CD4-positive, alpha-beta memory T cell (primary cell): ENCODE data around the gene RNF20. TPM values are rescaled to one million over a fixed set of nuclear protein-coding genes. Genes with fewer than 3 reads are reported as not detected.

Source experiments
- CTCF ChIA-PET: fragments of 350-600 bp; sonication (Branson Sonifier 250); formaldehyde crosslinking; loops from one replicate; lab custom pipeline; 2021; ENCODE audit warnings: inconsistent platforms; ENCODE audit not compliant: partially characterized antibody; lab: Charles Lee
- POLR2A ChIA-PET: fragments of 350-600 bp; sonication (Branson Sonifier 250); formaldehyde crosslinking; loops from one replicate; lab custom pipeline; 2021; ENCODE audit not compliant: partially characterized antibody; lab: Charles Lee
- DNase-seq, 5 donors: peaks; one replicate each; pipeline versions ENCODE4 v3.0.0 to v3.0.0-alpha.2; 2020 to 2022; ENCODE audit warnings: mixed read lengths in 1 of 5
- H3K27ac ChIP-seq: one replicate; pipeline ENCODE4 v1.7.0; 2013; ENCODE audit warnings: low read depth, low read length
- H3K27me3 ChIP-seq: 2 replicates; pipeline ENCODE4 v1.7.0; 2013; ENCODE audit warnings: mild to moderate bottlenecking, low read length, moderate library complexity; ENCODE audit not compliant: insufficient read depth
- H3K36me3 ChIP-seq: 2 replicates; pipeline ENCODE4 v1.7.0; 2013; ENCODE audit warnings: mild to moderate bottlenecking, low read length, moderate library complexity; ENCODE audit not compliant: insufficient read depth
- H3K4me1 ChIP-seq: 2 replicates; pipeline ENCODE4 v1.7.0; 2013; ENCODE audit warnings: mild to moderate bottlenecking, low read length, moderate library complexity; ENCODE audit not compliant: insufficient read depth
- H3K4me3 ChIP-seq, 2 donors: one replicate each; pipeline ENCODE4 v1.7.0; 2013; ENCODE audit warnings: low read length in 2 of 2, mild to moderate bottlenecking in 1 of 2
- H3K9me3 ChIP-seq, 2 donors: one replicate each; pipeline ENCODE4 v1.7.0; 2013; ENCODE audit warnings: low read length in 2 of 2, control low read depth in 1 of 2; ENCODE audit not compliant: control insufficient read depth in 1 of 2
- H3K27ac Mint-ChIP-seq, 7 donors: one replicate each; pipeline ENCODE4 v1.8.0; 2020 to 2021; ENCODE audit warnings: mixed read lengths in 7 of 7, mild to moderate bottlenecking in 6 of 7, inconsistent platforms in 3 of 7, moderate library complexity in 3 of 7
- H3K27me3 Mint-ChIP-seq, 2 donors: one replicate each; pipeline ENCODE4 v1.8.0; 2020 to 2021; ENCODE audit warnings: mixed read lengths in 2 of 2
- H3K36me3 Mint-ChIP-seq, 2 donors: one replicate each; pipeline ENCODE4 v1.8.0; 2020 to 2021; ENCODE audit warnings: mixed read lengths in 2 of 2, inconsistent platforms in 1 of 2, mild to moderate bottlenecking in 1 of 2
- H3K4me1 Mint-ChIP-seq, 4 donors: one replicate each; pipeline ENCODE4 v1.8.0; 2020 to 2021; ENCODE audit warnings: mixed read lengths in 4 of 4, mild to moderate bottlenecking in 1 of 4
- H3K4me3 Mint-ChIP-seq, 8 donors: one replicate each; pipeline ENCODE4 v1.8.0; 2020 to 2021; ENCODE audit warnings: mixed read lengths in 8 of 8, mild to moderate bottlenecking in 7 of 8, moderate library complexity in 6 of 8, inconsistent platforms in 3 of 8
- H3K9me3 Mint-ChIP-seq, 8 donors: one replicate each; pipeline ENCODE4 v1.8.0; 2020 to 2021; ENCODE audit warnings: mixed read lengths in 8 of 8, mild to moderate bottlenecking in 5 of 8, inconsistent platforms in 3 of 8, moderate library complexity in 1 of 8
- intact Hi-C: fragments of 100-400 bp; cut with micrococcal nuclease; formaldehyde crosslinking; loops from one replicate; pipeline ENCODE4 v1.15.1; 2023
- polyA plus RNA-seq, 2 donors: library from polyadenylated mRNA; unstranded; fragments of 300-500 nt; fragmentation: Illumina TruSeq; gene quantifications; one replicate each; pipeline ENCODE4 v1.2.3, GENCODE V29; 2021
- total RNA-seq, 2 experiments: library from RNA; stranded (reverse); gene quantifications; one replicate each; pipeline ENCODE4 v1.2.3, GENCODE V29; 2021

Gene RNF20
- total and polyA plus RNA-seq, 4 experiments from 2014 or later, result 23.6 to 67.4 (median 56.3) TPM

DNA sequence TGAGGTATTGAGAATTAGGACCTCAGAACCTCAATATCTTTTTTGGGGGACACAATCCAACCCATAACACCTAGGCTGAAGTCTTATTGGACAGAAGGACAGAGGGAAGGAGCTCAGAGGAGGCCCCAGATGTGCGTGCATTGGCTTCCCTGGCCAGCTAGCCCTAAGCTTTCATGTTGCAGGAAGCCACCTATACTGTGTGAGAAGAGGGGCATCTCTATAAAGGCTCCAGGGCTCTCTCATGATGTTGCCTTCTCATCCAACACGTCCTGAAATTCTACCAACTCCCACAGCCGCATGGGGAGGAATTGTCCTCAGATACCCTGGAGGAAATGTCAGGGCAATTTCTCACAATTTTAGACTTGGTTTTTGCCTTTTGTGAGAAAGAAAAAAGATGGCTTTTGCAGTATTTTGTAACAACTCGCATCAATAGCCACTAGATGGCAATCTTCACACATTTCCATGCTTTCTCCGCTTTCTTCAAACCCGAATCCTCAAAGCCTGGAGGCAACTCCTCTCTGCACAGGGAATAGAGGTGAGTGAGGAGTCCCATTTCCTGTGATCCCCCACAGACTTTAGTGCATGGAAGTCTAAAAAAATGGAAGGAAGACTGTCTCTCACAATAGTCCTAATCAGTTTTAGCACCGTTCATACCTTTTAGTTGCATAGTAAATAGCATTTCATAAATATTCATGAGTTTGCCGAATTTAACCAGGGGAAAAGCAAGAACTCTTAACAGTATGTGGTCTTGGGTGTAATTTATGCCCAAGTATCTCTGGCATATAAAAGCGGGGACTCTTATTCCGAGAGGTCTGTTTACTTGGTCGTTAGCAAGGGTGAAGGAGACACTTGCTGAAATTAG lies 68.5 kb downstream of the RNF20 start:
- Histone ChIP-seq H3K27ac (no peak overlapping the region), H3K36me3 (no peaks in the 10 kb centered on the region)
- CTCF ChIA-PET, result interaction anchor here (0.7 to 1.6 kb wide), 7 partner anchors 10 to 211 kb away, joined by 3 to 5 read pairs (median 3); no protein-coding TSS in a partner anchor

DNA sequence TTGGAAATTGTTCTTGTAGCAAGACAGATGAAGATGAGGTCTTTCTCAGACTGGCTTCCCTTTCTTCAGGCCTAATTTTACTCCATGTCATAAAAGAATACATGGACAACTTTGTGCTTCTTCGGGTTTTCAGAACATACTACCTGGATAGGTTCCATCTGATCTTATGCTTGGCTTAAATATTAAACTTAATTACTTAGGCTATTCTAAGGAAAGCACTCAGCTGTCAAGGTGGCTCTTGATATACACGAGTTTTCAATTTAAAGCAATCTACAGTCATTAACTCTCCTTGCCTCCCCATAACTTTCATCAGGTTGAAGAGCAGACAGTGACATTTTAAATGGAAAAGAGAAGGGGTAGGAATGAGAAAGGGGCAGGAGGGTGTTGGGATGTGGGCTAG lies 70.6 kb downstream of the RNF20 start:
- no peak for DNase-seq
- H3K27me3 ChIP-seq, result no peaks in the 10 kb centered on the region
- H3K9me3 ChIP-seq, result no peaks in the 10 kb centered on the region
- no peaks in the 10 kb centered on the region for H3K36me3 ChIP-seq
- no peak overlapping the region for H3K4me3 ChIP-seq
- POLR2A ChIA-PET, result no interaction called here
- H3K4me1 ChIP-seq, result no peaks in the 10 kb centered on the region
- Mint-ChIP-seq H3K27me3 (peaks cover 8 to 12% of the 10 kb centered on the region in 2 donors), H3K36me3 (no peaks in the 10 kb centered on the region), H3K27ac (no peak overlapping the region), H3K4me3 (no peak overlapping the region), H3K9me3 (no peaks in the 10 kb centered on the region), H3K4me1 (peaks cover 0 to 3% (median 3%) of the 10 kb centered on the region in 4 donors)
- H3K27ac ChIP-seq, result no peak overlapping the region
- intact Hi-C loops, result no loop called here
- CTCF ChIA-PET, result interaction anchor here (1.0 kb wide), 1 partner anchor 18 kb away, joined by 4 read pairs; no protein-coding TSS in a partner anchor

More for the DNA sequence above, 68.5 kb downstream of the RNF20 start:
- POLR2A ChIA-PET, result no interaction called here
- H3K4me3 ChIP-seq, result no peak overlapping the region
- DNase-seq, result peak in 4 of 5 donors; percentile 18 to 28 (median 20)
- H3K9me3 ChIP-seq, result no peaks in the 10 kb centered on the region
- intact Hi-C loops, result no loop called here
- Mint-ChIP-seq H3K36me3 (no peaks in the 10 kb centered on the region), H3K9me3 (no peaks in the 10 kb centered on the region), H3K4me1 (peaks cover 0 to 3% (median 3%) of the 10 kb centered on the region in 4 donors), H3K27me3 (peaks cover 6% of the 10 kb centered on the region in 2 donors), H3K4me3 (peak overlapping the region in 7 of 8 donors; percentile 29 to 72 (median 60)), H3K27ac (no peak overlapping the region)
- H3K27me3 ChIP-seq, result no peaks in the 10 kb centered on the region
- H3K4me1 ChIP-seq, result no peaks in the 10 kb centered on the region

DNA sequence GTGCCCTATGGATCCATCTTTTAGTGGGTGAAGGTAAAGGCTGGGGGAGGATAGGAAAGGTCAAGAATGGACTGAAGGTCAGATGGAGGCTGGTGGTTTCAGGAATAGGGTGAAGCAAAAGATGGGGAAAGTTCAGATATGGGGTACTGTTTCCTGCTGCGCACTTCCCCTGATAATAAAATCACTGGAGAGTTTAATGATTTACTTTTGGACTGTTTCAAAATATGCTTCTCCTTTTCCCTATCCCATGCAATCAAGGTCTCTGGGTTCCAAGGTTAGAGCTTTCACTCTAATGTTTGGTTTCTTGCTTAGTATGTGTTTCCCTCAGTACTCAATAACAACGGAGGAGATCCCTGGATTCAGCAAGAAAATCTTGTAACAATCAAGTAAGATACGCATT lies 71.9 kb downstream of the RNF20 start:
- Histone ChIP-seq H3K27me3 (no peaks in the 10 kb centered on the region), H3K36me3 (no peaks in the 10 kb centered on the region), H3K4me3 (no peak overlapping the region), H3K4me1 (no peaks in the 10 kb centered on the region), H3K9me3 (no peaks in the 10 kb centered on the region), H3K27ac (no peak overlapping the region)
- Mint-ChIP-seq H3K4me1 (peaks cover 0 to 3% (median 3%) of the 10 kb centered on the region in 4 donors), H3K4me3 (no peak overlapping the region), H3K36me3 (no peaks in the 10 kb centered on the region), H3K27ac (no peak overlapping the region), H3K9me3 (no peaks in the 10 kb centered on the region), H3K27me3 (peaks cover 8 to 11% of the 10 kb centered on the region in 2 donors)
- ChIA-PET CTCF (no interaction called here), POLR2A (no interaction called here)
- DNase-seq, result no peak
- intact Hi-C loops, result no loop called here

Other genes starting within 250 kb of the RNF20 start
- gene BAAT, start 148.8 kb upstream of the RNF20 start, total RNA-seq, result under 1 TPM in 1 of 2 experiments, not detected in 1; 0.15 TPM
- gene BAAT, start 148.8 kb upstream of the RNF20 start, polyA plus RNA-seq, result under 1 TPM in 1 of 2 donors, not detected in 1; 0.08 TPM
- 10 to 100 TPM; 20.9 to 23.0 TPM for gene MRPL50, start 135.2 kb upstream of the RNF20 start, total RNA-seq
- gene MRPL50, start 135.2 kb upstream of the RNF20 start, polyA plus RNA-seq, result 10 to 100 TPM; 18.6 to 21.0 TPM
- gene ZNF189, start 135.0 kb upstream of the RNF20 start, total RNA-seq, result 10 to 100 TPM; 22.1 to 23.2 TPM
- gene ZNF189, start 135.0 kb upstream of the RNF20 start, polyA plus RNA-seq, result 1 to 10 TPM in 1 of 2 donors, under 1 TPM in 1; 0.95 to 2.6 TPM
- not detected for gene ALDOB, start 98.1 kb upstream of the RNF20 start, total RNA-seq
- not detected for gene ALDOB, start 98.1 kb upstream of the RNF20 start, polyA plus RNA-seq
- not detected for gene PPP3R2, start 61.1 kb downstream of the RNF20 start, total RNA-seq
- gene PPP3R2, start 61.1 kb downstream of the RNF20 start, polyA plus RNA-seq, result not detected
- under 1 TPM in 1 of 2 experiments, not detected in 1; 0.08 TPM for gene GRIN3A, start 204.8 kb downstream of the RNF20 start, total RNA-seq
- under 1 TPM; 0.08 to 0.12 TPM for gene GRIN3A, start 204.8 kb downstream of the RNF20 start, polyA plus RNA-seq